GM21529 (cell line): Measurements from ENCODE around the gene PRR15.
A peak's percentile ranks its signal among the peaks of the same experiment; 100 is the strongest.

Experiments used
- ATAC-seq: cut with Tn5 transposase; IDR thresholded peaks from one replicate; pipeline ENCODE4 v1.9.1; 2021; ENCODE audit not compliant: unreplicated experiment

Gene PRR15

DNA sequence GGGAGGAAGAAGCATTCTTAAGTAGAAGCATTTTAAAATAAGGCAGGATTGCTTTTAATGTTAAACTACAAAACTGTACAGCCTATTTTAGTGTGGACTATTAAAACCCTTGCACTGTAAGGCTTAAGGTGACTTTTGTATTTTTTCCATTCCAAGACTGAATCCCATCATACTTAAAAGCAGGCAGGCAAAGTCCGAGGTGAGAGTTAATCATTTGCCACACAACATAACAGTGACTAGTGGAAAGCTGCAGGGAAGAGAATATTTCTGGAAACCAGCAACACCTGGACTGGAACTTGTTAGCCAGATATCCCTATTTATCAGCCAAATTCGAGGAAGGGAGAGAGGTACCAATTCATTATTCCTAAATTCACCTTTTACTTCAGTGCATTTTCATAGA, 3.5 kb downstream of the PRR15 start:
- ATAC-seq: no peak

GRCh38 chr7:29569648-29570047, 6.0 kb downstream of the PRR15 start:
- ATAC-seq: no peak

- ATAC-seq: no peak
Measured at GRCh38 chr7:29572558-29572957, 8.9 kb downstream of the PRR15 start.

GRCh38 chr7:29573567-29573966, 9.9 kb downstream of the PRR15 start:
- ATAC-seq: no peak

DNA sequence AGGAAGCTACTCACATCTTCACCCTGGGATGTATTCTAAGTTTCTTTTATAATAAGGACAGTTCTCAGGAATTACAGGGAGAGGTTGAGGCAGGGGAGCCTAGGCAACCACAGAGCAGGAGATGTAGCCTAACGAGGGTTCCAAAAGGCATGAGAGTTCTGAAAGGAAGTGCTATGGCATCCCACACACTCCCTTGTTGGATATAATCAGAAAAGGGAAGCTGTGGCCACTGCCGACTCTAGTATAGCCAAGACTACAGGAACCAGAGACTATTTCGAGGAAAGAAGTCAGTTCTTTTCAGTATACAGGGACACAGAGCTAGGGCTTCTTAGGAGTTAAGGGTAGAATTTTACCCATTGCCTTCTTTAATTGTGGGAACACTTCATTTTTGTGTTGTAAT, 11.0 kb downstream of the PRR15 start:
- ATAC-seq: no peak

- no peak for ATAC-seq
Measured at GRCh38 chr7:29587195-29587808, 23.7 kb downstream of the PRR15 start.

- no peak for ATAC-seq
Measured at GRCh38 chr7:29588212-29588611, 24.6 kb downstream of the PRR15 start.

DNA sequence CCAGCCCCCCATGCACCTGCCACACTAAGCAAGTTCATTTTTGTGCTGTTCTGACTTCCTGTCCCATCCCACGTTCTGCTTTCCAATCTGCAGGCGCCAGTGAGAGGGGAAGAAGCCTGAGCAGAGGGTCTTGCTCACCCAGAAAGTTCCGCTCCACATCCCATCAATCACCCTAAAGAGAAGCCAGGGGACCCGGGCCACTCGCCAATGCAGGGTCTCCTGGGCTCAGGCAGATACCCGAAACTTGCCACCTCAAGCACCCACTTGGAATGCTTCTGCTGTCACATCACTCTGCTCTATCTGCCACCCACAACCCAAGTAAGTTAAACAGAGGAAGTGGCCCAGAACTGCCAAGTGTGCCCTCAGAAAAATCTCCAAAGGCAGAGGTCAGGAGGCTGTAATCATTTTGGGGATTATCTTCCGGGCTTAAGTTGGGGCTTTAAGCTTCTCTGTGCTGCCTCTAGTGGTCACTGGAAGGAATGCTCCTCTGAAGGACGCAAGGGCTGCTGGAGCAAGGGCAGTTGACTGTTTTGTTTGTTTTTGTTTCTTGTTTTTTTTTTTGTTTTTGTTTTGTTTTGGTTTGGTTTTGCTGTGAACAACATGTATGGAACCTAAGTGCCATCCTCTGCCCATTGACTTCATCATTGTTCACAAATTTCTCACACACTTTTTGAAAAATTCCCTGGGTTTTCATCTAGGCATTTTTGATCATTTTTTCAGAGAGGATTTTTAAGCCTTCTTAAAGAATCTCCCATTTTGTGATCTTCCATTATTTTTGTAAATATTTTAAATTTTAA, 25.5 kb downstream of the PRR15 start:
- peak; percentile 97 for ATAC-seq

DNA sequence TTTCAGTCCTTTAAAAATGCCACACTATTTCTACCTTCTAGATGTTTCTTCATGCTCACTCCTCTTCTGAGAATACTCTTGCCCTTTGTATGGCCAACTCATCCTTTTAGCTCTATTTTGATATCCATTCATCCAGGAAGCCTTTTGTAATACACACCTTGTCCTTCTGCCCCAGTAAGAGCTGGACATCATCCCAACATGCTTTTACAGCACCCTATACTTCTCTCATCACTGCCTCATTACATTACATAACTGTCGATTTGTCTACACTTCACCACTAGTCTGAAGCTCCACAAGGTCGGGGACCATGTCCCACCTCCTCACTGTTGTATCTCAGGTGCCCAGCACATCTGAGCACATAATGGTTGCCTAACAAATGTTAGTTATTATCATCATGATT, 29.2 kb downstream of the PRR15 start:
- ATAC-seq: no peak

- ATAC-seq: no peak
Measured at GRCh38 chr7:29593459-29593858, 29.8 kb downstream of the PRR15 start.

DNA sequence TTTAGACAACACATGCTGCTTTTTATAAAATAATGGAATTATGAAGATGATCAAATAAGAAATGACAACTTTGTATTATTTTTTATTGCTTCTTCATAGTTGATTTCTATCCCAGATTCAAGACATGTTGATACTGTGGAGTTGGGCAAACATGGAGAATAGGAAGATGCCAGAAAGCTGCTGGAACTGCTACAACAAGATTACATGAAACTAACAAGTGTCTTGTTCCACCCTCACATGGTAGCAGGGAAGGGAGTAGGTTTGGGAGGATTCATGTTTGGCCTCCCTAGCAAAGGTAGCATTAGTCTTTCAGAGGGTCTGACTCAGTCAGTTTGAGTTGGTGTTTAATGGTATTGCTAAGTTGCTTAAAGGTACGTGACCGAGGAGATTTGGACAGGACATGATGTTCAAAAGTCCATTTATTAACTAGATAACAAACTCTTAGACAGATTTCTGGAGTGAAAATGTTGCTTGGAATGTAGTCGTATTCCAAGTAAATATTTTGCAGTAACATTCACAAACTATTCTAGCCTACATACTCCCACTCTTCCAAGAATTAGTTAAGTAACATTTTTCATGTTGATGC, 33.1 kb downstream of the PRR15 start:
- no peak for ATAC-seq

DNA sequence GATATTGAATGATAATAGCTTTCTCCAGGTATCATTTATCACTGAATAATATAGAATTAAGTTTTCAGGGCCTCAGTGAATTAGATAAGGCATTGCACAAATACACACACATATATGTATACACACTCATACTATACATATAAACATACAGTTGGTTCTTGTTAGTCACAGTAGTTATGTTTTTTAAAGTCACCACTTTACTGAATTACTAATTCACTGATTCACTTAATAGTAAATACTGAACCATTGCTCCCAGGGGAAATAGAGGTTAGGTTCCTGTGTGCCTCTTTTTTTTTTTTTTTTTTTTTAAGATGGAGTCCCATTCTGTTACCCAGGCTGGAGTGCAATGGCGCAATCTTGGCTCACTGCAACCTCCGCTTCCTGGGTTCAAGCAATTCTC, 33.6 kb downstream of the PRR15 start:
- ATAC-seq: no peak

DNA sequence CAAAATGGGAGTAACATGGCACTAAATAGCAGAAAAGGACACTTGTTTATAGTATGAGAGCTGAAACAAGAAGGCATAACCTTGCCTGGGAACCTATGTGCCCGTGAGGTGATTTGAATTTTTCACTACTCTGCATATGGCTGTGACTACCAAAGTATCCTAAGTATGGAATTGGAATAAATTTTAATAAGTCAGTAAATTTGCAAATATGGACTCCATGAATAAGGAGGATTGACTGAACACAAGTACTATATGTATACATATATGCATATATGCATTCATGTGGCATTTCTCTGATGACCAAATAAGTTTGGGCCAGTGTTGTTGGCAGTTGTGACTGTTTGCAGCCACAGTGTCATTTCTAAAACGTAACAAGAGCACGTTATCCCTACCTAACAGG, 34.5 kb downstream of the PRR15 start:
- no peak for ATAC-seq

GRCh38 chr7:29598613-29599012, 35.0 kb downstream of the PRR15 start:
- ATAC-seq: no peak

- ATAC-seq: no peak
Measured at GRCh38 chr7:29599026-29599425, 35.4 kb downstream of the PRR15 start.

- ATAC-seq: no peak
Measured at GRCh38 chr7:29600661-29601060, 37.0 kb downstream of the PRR15 start.

DNA sequence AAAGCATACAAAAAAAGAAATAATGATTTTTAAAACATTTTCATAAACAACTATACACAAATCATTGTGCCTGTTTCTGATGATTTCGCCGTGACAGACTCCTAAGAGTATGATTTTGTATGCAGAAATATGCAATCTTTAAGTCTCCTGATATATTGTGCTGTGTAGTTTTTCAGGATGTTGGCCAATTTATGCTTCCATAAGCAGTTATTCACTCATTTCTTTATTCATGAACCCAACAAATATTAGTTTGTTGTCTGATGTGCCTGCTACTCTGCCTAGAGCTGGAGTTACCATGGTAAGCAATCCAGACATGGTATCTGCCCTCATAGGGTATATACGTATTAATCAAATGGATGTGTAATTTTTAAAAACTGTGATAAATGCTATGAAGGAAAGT, 40.4 kb downstream of the PRR15 start:
- ATAC-seq: no peak

GRCh38 chr7:29604702-29605101, 41.1 kb downstream of the PRR15 start:
- no peak for ATAC-seq

DNA sequence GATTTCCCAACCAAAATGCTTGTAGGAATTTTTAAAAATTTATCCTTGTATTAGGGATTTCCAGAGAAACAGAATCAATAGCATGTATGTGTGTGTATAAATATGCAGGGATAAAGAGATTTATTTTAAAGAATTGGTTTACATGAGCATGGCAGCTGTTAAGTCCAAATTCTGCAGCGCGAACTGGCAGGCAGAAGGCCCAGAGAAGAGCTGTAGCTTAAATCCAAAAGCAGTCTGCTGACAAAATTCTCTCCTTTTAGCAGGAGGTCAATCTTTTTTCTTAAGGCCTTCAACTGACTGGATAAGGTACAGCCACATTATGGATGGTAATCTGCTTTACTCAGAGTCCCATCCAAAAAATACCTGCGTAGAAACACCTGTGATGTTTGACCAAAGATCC, 42.0 kb downstream of the PRR15 start:
- no peak for ATAC-seq

GRCh38 chr7:29606287-29606721, 42.7 kb downstream of the PRR15 start:
- no peak for ATAC-seq

GRCh38 chr7:29606830-29607229, 43.2 kb downstream of the PRR15 start:
- no peak for ATAC-seq

GRCh38 chr7:29607259-29607658, 43.6 kb downstream of the PRR15 start:
- ATAC-seq: no peak
